H1 (cell line): Measurements from ENCODE around the gene BCAS2. TPM values are rescaled to one million over a fixed set of nuclear protein-coding genes. Genes with fewer than 3 reads are reported as not detected.

Experiments
- KDM4A ChIP-seq: IDR thresholded peaks from one replicate; pipeline ENCODE4 v1.7.1; 2012; ENCODE audit warnings: low read depth, mild to moderate bottlenecking, moderate library complexity, low read length, inconsistent platforms; ENCODE audit not compliant: severe bottlenecking
- PHF8 ChIP-seq: fragments of 200-600 bp; sonication (generic); conservative IDR thresholded peaks from 2 replicates; pipeline ENCODE4 v1.7.1; 2012; ENCODE audit warnings: low read depth, mild to moderate bottlenecking, inconsistent platforms, low read length, moderate library complexity
- YY1 ChIP-seq: IDR thresholded peaks from 2 replicates; pipeline ENCODE4 v1.6.1; 2011; ENCODE audit warnings: low read depth, mild to moderate bottlenecking, low read length
- polyA plus RNA-seq, 7 experiments: library from polyadenylated mRNA; depleted of rRNA in 3 of 7; stranded (reverse) in 5 of 7; unstranded in 2 of 7; fragments of >200 nt in 5 of 7; fragments of 200-250 nt in 2 of 7; gene quantifications; 1 replicate in 5 of 7; 2 replicates in 1 of 7; 4 replicates in 1 of 7; pipeline versions ENCODE4 v1.2.1 to v1.2.3, GENCODE V29; 2011 to 2013; ENCODE audit warnings: missing spikeins in 2 of 7, mixed read lengths in 2 of 7
- total RNA-seq: library from RNA; stranded (reverse); fragmentation: NEBNext Ultra II Directional; extraction: Animal tissue kit (Norgen Biotek cat#: 25700); gene quantifications from 2 replicates; pipeline ENCODE4 v1.2.1, GENCODE V29; 2021
- TF ChIP-seq, protein P1 (sequence below): IDR thresholded peaks from 2 replicates; pipeline ENCODE4 v1.6.1; 2011; ENCODE audit warnings: low read length, improper control_type of control experiment

The BCAS2 gene
- total and polyA plus RNA-seq, 2 of the 8 experiments (the other 6 are each of a cell fraction or from before 2014, with no cell fraction given) = 18.0 to 52.2 TPM

DNA sequence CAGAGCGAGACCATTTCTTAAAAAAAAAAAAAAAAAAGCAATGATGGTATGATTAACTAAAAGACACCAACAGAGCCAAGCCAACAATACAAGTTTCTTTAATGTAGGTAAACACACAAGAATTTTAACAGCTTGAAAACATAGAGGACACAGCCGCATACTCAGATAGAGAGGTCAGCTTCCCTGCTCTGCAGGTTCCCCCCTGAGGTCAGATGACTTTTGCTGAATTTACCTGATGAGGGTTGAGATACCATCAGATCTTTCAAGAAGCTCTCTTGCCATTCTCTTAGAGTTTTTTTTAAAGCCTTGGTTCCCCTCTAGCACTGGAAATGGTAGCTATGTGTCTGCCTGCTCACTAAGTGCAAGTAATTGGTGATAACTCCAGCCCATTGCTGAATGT, 31.1 kb downstream of the BCAS2 start (continued):
- TF ChIP-seq, protein P1, sequence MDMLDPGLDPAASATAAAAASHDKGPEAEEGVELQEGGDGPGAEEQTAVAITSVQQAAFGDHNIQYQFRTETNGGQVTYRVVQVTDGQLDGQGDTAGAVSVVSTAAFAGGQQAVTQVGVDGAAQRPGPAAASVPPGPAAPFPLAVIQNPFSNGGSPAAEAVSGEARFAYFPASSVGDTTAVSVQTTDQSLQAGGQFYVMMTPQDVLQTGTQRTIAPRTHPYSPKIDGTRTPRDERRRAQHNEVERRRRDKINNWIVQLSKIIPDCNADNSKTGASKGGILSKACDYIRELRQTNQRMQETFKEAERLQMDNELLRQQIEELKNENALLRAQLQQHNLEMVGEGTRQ = no peak
- no peak for TF ChIP-seq KDM4A
- TF ChIP-seq YY1 = no peak
- TF ChIP-seq PHF8 = no peak
